Neural cell (in vitro differentiated cells): Measurements from ENCODE around the gene CST8.

ENCODE experiments used
- EZH2 ChIP-seq: fragments of 200-600, 300-800 bp; shearing (Covaris generic), sonication (generic); IDR thresholded peaks from 2 replicates; pipeline ENCODE4 v1.6.1; 2014; ENCODE audit warnings: antibody characterized with exemption, low read length, borderline replicate concordance, mild to moderate bottlenecking; ENCODE audit not compliant: insufficient read depth, poor library complexity, severe bottlenecking
- SMC3 ChIP-seq: fragments of 450-650 bp; conservative IDR thresholded peaks from 2 replicates; pipeline ENCODE4 v1.6.1; 2014; ENCODE audit warnings: antibody characterized with exemption, mild to moderate bottlenecking, moderate library complexity; ENCODE audit not compliant: poor library complexity
- TF ChIP-seq, protein P1 (sequence below): fragments of 450-650 bp; IDR thresholded peaks from 2 replicates; pipeline ENCODE4 v1.5.1; 2014; ENCODE audit warnings: antibody characterized with exemption, mild to moderate bottlenecking, moderate library complexity; ENCODE audit not compliant: poor library complexity, severe bottlenecking

DNA sequence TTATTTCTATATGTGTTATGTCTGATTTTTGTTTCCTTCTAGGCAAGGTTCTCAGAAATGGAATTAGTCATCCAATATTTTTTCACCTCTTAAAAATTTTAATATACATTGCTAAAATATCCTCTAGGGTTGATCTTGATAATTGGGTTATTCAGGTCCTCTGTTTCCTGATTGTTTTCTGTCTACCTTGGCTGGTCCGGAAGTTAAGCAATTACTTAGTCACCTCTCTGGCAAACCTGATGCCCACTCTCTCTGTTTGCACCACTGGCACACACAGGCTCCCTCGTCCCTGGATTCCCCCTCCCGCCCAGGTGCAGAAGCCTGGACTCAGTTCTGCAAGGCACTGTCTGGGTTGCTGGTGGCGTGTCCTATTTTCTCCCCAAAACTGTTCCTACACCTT, 49.7 kb downstream of the CST8 start:
- TF ChIP-seq, protein P1, sequence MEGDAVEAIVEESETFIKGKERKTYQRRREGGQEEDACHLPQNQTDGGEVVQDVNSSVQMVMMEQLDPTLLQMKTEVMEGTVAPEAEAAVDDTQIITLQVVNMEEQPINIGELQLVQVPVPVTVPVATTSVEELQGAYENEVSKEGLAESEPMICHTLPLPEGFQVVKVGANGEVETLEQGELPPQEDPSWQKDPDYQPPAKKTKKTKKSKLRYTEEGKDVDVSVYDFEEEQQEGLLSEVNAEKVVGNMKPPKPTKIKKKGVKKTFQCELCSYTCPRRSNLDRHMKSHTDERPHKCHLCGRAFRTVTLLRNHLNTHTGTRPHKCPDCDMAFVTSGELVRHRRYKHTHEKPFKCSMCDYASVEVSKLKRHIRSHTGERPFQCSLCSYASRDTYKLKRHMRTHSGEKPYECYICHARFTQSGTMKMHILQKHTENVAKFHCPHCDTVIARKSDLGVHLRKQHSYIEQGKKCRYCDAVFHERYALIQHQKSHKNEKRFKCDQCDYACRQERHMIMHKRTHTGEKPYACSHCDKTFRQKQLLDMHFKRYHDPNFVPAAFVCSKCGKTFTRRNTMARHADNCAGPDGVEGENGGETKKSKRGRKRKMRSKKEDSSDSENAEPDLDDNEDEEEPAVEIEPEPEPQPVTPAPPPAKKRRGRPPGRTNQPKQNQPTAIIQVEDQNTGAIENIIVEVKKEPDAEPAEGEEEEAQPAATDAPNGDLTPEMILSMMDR, result no peak
- no peak for TF ChIP-seq EZH2
- TF ChIP-seq SMC3, result no peak
